HL-60 (cell line): ENCODE measurements around the gene KDM6A.

ENCODE experiments used
- DNase-seq, 2 experiments: peaks; one replicate each; pipeline ENCODE4 v3.0.0-alpha.2; 2010 to 2020; ENCODE audit warnings: low read depth in 1 of 2, low spot score in 1 of 2
- H3K27ac ChIP-seq: fragments of 250-450 bp; sonication (Bioruptor Pico); replicated peaks from 2 replicates; pipeline ENCODE4 v1.5.1; 2020; ENCODE audit warnings: mild to moderate bottlenecking, moderate library complexity
- H3K27me3 ChIP-seq: fragments of 250-450 bp; sonication (Bioruptor Pico); 2 replicates; pipeline ENCODE4 v1.5.1; 2021; ENCODE audit warnings: mild to moderate bottlenecking, moderate library complexity; ENCODE audit not compliant: insufficient read depth, poor library complexity, severe bottlenecking
- H3K4me3 ChIP-seq: replicated peaks from 2 replicates; pipeline ENCODE4 v1.5.1; 2011; ENCODE audit warnings: mild to moderate bottlenecking, control low read depth, low read length; ENCODE audit not compliant: insufficient read depth
- CTCF ChIP-seq: IDR thresholded peaks from one replicate; pipeline ENCODE4 v1.5.1; 2011; ENCODE audit warnings: low read length, control low read depth, inconsistent platforms; ENCODE audit not compliant: insufficient read depth
- GABPA ChIP-seq: IDR thresholded peaks from 2 replicates; pipeline ENCODE4 v1.6.1; 2012; ENCODE audit warnings: low read depth
- POLR2AphosphoS5 ChIP-seq: IDR thresholded peaks from 2 replicates; pipeline ENCODE4 v1.6.1; 2012; ENCODE audit warnings: low read depth
- REST ChIP-seq: IDR thresholded peaks from 2 replicates; pipeline ENCODE4 v1.6.1; 2012; ENCODE audit warnings: low read depth; ENCODE audit not compliant: insufficient replicate concordance
- SPI1 ChIP-seq: IDR thresholded peaks from 2 replicates; pipeline ENCODE4 v1.6.1; 2012; ENCODE audit warnings: low read depth, mild to moderate bottlenecking, borderline replicate concordance

KDM6A gene

GRCh38 chrX:45077748-45078424 is 204.9 kb downstream of the KDM6A start:
- no peaks in the 10 kb centered on the region for H3K27me3 ChIP-seq
- no peak for DNase-seq
- no peak overlapping the region for H3K27ac ChIP-seq
- no peak overlapping the region for H3K4me3 ChIP-seq
- TF ChIP-seq SPI1 (no peak), CTCF (no peak), REST (no peak), GABPA (no peak), POLR2AphosphoS5 (no peak)

GRCh38 chrX:45083314-45083713 is 210.3 kb downstream of the KDM6A start:
- Histone ChIP-seq H3K27ac (no peak overlapping the region), H3K4me3 (no peak overlapping the region), H3K27me3 (no peaks in the 10 kb centered on the region)
- peak in 1 of 2 experiments; percentile 28 for DNase-seq
- TF ChIP-seq POLR2AphosphoS5 (no peak), CTCF (no peak), SPI1 (no peak), REST (no peak), GABPA (no peak)

- no peak for DNase-seq
- H3K27me3 ChIP-seq, result no peaks in the 10 kb centered on the region
- H3K4me3 ChIP-seq, result no peak overlapping the region
- H3K27ac ChIP-seq, result no peak overlapping the region
- TF ChIP-seq POLR2AphosphoS5 (no peak), GABPA (no peak)
Observed at GRCh38 chrX:45110494-45110893, 237.5 kb downstream of the KDM6A start.

GRCh38 chrX:45126158-45126557 is 253.2 kb downstream of the KDM6A start:
- TF ChIP-seq REST, result no peak
- no peak for TF ChIP-seq GABPA
- peak; percentile 82 for TF ChIP-seq SPI1
- no peak overlapping the region for H3K27ac ChIP-seq
- H3K27me3 ChIP-seq, result no peaks in the 10 kb centered on the region
- no peak for DNase-seq
- H3K4me3 ChIP-seq, result no peak overlapping the region
